Upper lobe of right lung (tissue), 1 donor: ENCODE results near the gene AZIN2. TPM values are rescaled to one million over a fixed set of nuclear protein-coding genes. Genes with fewer than 3 reads are reported as not detected.
A peak's percentile ranks its signal among the peaks of the same experiment; 100 is the strongest.
"Not testable (repeated sequence)": the region's sequence is repeated elsewhere in the genome, so short reads cannot be mapped to it uniquely, and the experiment has no call there.

ENCODE experiments used
- ATAC-seq: fragments of 200-7000 bp; cut with Tn5 transposase; one replicate; pipeline ENCODE4 v1.9.1; 2020; ENCODE audit warnings: mild to moderate bottlenecking, moderate library complexity
- DNase-seq: peaks from one replicate; pipeline ENCODE4 v3.0.0-alpha.2; 2020
- H3K27ac ChIP-seq: fragments of 200-600 bp; one replicate; pipeline ENCODE4 v1.8.0; 2022
- H3K27me3 ChIP-seq: fragments of 200-600 bp; one replicate; pipeline ENCODE4 v1.8.0; 2022; ENCODE audit warnings: mild to moderate bottlenecking
- H3K36me3 ChIP-seq: fragments of 200-600 bp; one replicate; pipeline ENCODE4 v1.8.0; 2022
- H3K4me1 ChIP-seq: fragments of 200-600 bp; one replicate; pipeline ENCODE4 v1.8.0; 2022
- H3K4me3 ChIP-seq: fragments of 200-600 bp; one replicate; pipeline ENCODE4 v1.8.0; 2022; ENCODE audit warnings: mild to moderate bottlenecking
- H3K9me3 ChIP-seq: fragments of 200-600 bp; one replicate; pipeline ENCODE4 v1.8.0; 2022
- CTCF ChIP-seq: fragments of 200-600 bp; IDR thresholded peaks from one replicate; pipeline ENCODE4 v1.8.0; 2022; ENCODE audit warnings: antibody characterized with exemption
- intact Hi-C: fragments of 100-400 bp; cut with DNase I; formaldehyde crosslinking; loops from one replicate; pipeline ENCODE4 v1.11.0; 2022
- total RNA-seq: library from RNA; stranded (reverse); fragmentation: NEBNext Ultra II Directional; extraction: Animal tissue kit (Norgen Biotek cat#: 25700); gene quantifications from one replicate; pipeline ENCODE4 v1.2.1, GENCODE V29; 2021
- donor health status: DM: no; HTN: yes; CAD: no; lungs with severe emphysema.

The AZIN2 gene
- total RNA-seq, 1 donor from 2014 or later, result 2.3 TPM

GRCh38 chr1:33045814-33046213 is 35.1 kb upstream of the AZIN2 start:
- H3K4me1 ChIP-seq, result peaks cover 10% of the 10 kb centered on the region
- no peak for TF ChIP-seq CTCF
- no peaks in the 10 kb centered on the region for H3K9me3 ChIP-seq
- no peaks in the 10 kb centered on the region for H3K36me3 ChIP-seq
- DNase-seq (no peak), ATAC-seq (peak; percentile 48)
- no peak overlapping the region for H3K4me3 ChIP-seq
- intact Hi-C loops, result no loop called here
- no peak overlapping the region for H3K27ac ChIP-seq
- H3K27me3 ChIP-seq, result no peaks in the 10 kb centered on the region

GRCh38 chr1:33046234-33046633 is 34.7 kb upstream of the AZIN2 start:
- ATAC-seq, result not testable (repeated sequence)

GRCh38 chr1:33047290-33047689 is 33.7 kb upstream of the AZIN2 start:
- ATAC-seq (no peak), DNase-seq (no peak)
- no peak for TF ChIP-seq CTCF
- intact Hi-C loops, result no loop called here
- no peaks in the 10 kb centered on the region for H3K36me3 ChIP-seq
- H3K27me3 ChIP-seq, result no peaks in the 10 kb centered on the region
- no peaks in the 10 kb centered on the region for H3K9me3 ChIP-seq
- H3K4me1 ChIP-seq, result peaks cover 10% of the 10 kb centered on the region
- H3K4me3 ChIP-seq, result no peak overlapping the region
- no peak overlapping the region for H3K27ac ChIP-seq

More at GRCh38 chr1:33046234-33046633, 34.7 kb upstream of the AZIN2 start:
- H3K4me3 ChIP-seq, H3K9me3 ChIP-seq, H3K27me3 ChIP-seq, intact Hi-C loops, DNase-seq, H3K27ac ChIP-seq, H3K36me3 ChIP-seq: not testable (repeated sequence)
- peaks cover 10% of the 10 kb centered on the region for H3K4me1 ChIP-seq

- ATAC-seq, result peak; percentile 62
- no peak overlapping the region for H3K4me3 ChIP-seq
- no peak for TF ChIP-seq CTCF
- no peaks in the 10 kb centered on the region for H3K27me3 ChIP-seq
- H3K27ac ChIP-seq, result no peak overlapping the region
- H3K9me3 ChIP-seq, result no peaks in the 10 kb centered on the region
- no peak for DNase-seq
- peaks cover 10% of the 10 kb centered on the region for H3K4me1 ChIP-seq
- intact Hi-C loops, result no loop called here
- no peaks in the 10 kb centered on the region for H3K36me3 ChIP-seq
These were observed 33.1 kb upstream of the AZIN2 start for GRCh38 chr1:33047839-33048305.

GRCh38 chr1:33048426-33048825 is 32.5 kb upstream of the AZIN2 start:
- Histone ChIP-seq H3K27me3 (no peaks in the 10 kb centered on the region), H3K36me3 (no peaks in the 10 kb centered on the region), H3K9me3 (no peaks in the 10 kb centered on the region), H3K4me1 (peaks cover 10% of the 10 kb centered on the region), H3K4me3 (no peak overlapping the region), H3K27ac (no peak overlapping the region)
- no peak for TF ChIP-seq CTCF
- ATAC-seq, result no peak
- intact Hi-C loops, result no loop called here
- no peak for DNase-seq

GRCh38 chr1:33049371-33049770 is 31.6 kb upstream of the AZIN2 start:
- ATAC-seq (no peak), DNase-seq (no peak)
- Histone ChIP-seq H3K27me3 (no peaks in the 10 kb centered on the region), H3K9me3 (no peaks in the 10 kb centered on the region), H3K27ac (no peak overlapping the region), H3K36me3 (no peaks in the 10 kb centered on the region), H3K4me1 (peaks cover 10% of the 10 kb centered on the region), H3K4me3 (no peak overlapping the region)
- TF ChIP-seq CTCF, result no peak
- intact Hi-C loops, result no loop called here
